Lung (tissue), 12 donors: ENCODE measurements around the gene SPZ1. TPM values are rescaled to one million over a fixed set of nuclear protein-coding genes. Genes with fewer than 3 reads are reported as not detected.
A peak's percentile ranks its signal among the peaks of the same experiment; 100 is the strongest.

Source experiments
- ATAC-seq: fragments of 200-7000 bp; cut with Tn5 transposase; one replicate; pipeline ENCODE4 v1.9.1; 2020; ENCODE audit warnings: moderate number of reproducible peaks; ENCODE audit not compliant: insufficient read depth, low FRiP score
- DNase-seq, 3 donors: peaks; one replicate each; pipeline ENCODE4 v3.0.0-alpha.2; 2013 to 2017
- H3K27ac ChIP-seq, 2 donors: one replicate each; pipeline ENCODE4 v1.5.1; 2013; ENCODE audit warnings: mild to moderate bottlenecking in 2 of 2, moderate library complexity in 2 of 2, control low read depth in 1 of 2, inconsistent platforms in 1 of 2, low read depth in 1 of 2, low read length in 1 of 2
- H3K27me3 ChIP-seq, 3 donors: one replicate each; pipeline ENCODE4 v1.5.1; 2013; ENCODE audit warnings: low read length in 2 of 3; ENCODE audit not compliant: control insufficient read depth in 3 of 3, insufficient read depth in 3 of 3
- H3K36me3 ChIP-seq, 4 donors: one replicate each; pipeline ENCODE4 v1.5.1; 2013; ENCODE audit warnings: low read length in 4 of 4, mild to moderate bottlenecking in 1 of 4, moderate library complexity in 1 of 4; ENCODE audit not compliant: control insufficient read depth in 4 of 4, insufficient read depth in 4 of 4
- H3K4me1 ChIP-seq, 5 donors: one replicate each; pipeline ENCODE4 v1.5.1; 2013; ENCODE audit warnings: low read length in 5 of 5, mild to moderate bottlenecking in 2 of 5, moderate library complexity in 1 of 5; ENCODE audit not compliant: control insufficient read depth in 5 of 5, insufficient read depth in 5 of 5
- H3K4me3 ChIP-seq: one replicate; pipeline ENCODE4 v1.5.1; 2013; ENCODE audit warnings: mild to moderate bottlenecking, control low read depth, moderate library complexity
- H3K9ac ChIP-seq, 2 donors: one replicate each; pipeline ENCODE4 v1.5.1; 2013; ENCODE audit warnings: low read length in 2 of 2, control low read depth in 1 of 2; ENCODE audit not compliant: insufficient read depth in 1 of 2
- H3K9me3 ChIP-seq, 4 donors: one replicate each; pipeline ENCODE4 v1.5.1; 2013; ENCODE audit warnings: low read length in 3 of 4, mild to moderate bottlenecking in 1 of 4, moderate library complexity in 1 of 4; ENCODE audit not compliant: control insufficient read depth in 4 of 4, insufficient read depth in 3 of 4
- WGBS, 2 donors: extraction: QIAGEN DNeasy Blood & Tissue Kit; methylation state at CpG; one replicate each; pipeline ENCODE4 v1.1.7; 2013; 5-methylcytosine and 5-hydroxymethylcytosine counted together
- polyA plus RNA-seq, 2 donors: library from polyadenylated mRNA; stranded (reverse); fragments of 200-250 nt; gene quantifications; one replicate each; pipeline ENCODE4 v1.2.1, GENCODE V29; 2013
- total RNA-seq, 2 donors: library from RNA; depleted of rRNA in 1 of 2; stranded (reverse); fragments of >200 nt in 1 of 2; gene quantifications; one replicate each; pipeline ENCODE4 v1.2.1, GENCODE V29; 2014 to 2021
- TF ChIP-seq, protein P1 (sequence below): IDR thresholded peaks from 2 replicates; pipeline ENCODE4 v1.5.1; 2012; ENCODE audit warnings: mild to moderate bottlenecking; ENCODE audit errors: control extremely low read depth, extremely low read depth
- donor health status: control.
- donor health status: control.
- donor health status: Bipolar disorder and iron deficiency.
- donor health status: healthy.
- donor health status: DM: yes; HTN: yes; CAD: no.

SPZ1 gene
- total and polyA plus RNA-seq, 4 donors: not detected

DNA sequence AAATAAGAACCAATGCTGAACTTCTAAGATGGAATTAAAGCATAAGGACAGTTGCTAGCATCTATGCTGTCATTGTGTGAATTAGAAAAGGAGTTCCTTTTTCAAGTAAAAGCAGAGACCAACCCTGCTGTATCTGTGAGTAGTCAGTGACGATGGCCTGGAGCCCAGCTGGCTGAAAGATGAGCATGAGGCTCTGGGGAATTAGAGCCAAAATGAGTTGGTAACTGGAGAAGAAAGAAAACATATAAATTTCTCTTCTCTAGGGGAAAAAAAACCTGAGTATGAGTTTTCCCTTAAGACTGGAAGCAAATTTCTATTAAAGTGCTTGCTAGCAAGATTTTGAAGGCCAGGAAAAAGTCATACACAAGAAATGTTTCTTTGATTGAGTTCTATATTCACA is 1.6 kb upstream of the SPZ1 start:
- peaks cover 0 to 2% (median 0%) of the 10 kb centered on the region in 5 donors for H3K4me1 ChIP-seq
- TF ChIP-seq, protein P1, sequence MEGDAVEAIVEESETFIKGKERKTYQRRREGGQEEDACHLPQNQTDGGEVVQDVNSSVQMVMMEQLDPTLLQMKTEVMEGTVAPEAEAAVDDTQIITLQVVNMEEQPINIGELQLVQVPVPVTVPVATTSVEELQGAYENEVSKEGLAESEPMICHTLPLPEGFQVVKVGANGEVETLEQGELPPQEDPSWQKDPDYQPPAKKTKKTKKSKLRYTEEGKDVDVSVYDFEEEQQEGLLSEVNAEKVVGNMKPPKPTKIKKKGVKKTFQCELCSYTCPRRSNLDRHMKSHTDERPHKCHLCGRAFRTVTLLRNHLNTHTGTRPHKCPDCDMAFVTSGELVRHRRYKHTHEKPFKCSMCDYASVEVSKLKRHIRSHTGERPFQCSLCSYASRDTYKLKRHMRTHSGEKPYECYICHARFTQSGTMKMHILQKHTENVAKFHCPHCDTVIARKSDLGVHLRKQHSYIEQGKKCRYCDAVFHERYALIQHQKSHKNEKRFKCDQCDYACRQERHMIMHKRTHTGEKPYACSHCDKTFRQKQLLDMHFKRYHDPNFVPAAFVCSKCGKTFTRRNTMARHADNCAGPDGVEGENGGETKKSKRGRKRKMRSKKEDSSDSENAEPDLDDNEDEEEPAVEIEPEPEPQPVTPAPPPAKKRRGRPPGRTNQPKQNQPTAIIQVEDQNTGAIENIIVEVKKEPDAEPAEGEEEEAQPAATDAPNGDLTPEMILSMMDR: no peak
- no peaks in the 10 kb centered on the region for H3K9me3 ChIP-seq
- no peak overlapping the region for H3K27ac ChIP-seq
- H3K36me3 ChIP-seq: no peaks in the 10 kb centered on the region
- ATAC-seq (no peak), DNase-seq (peak; percentile 62 to 84 (median 71))
- 70 to 86% methylated on average over 1 of the region's 1 CpG for WGBS, 2 donors
- H3K27me3 ChIP-seq: no peaks in the 10 kb centered on the region
- no peak overlapping the region for H3K9ac ChIP-seq
- no peak overlapping the region for H3K4me3 ChIP-seq

DNA sequence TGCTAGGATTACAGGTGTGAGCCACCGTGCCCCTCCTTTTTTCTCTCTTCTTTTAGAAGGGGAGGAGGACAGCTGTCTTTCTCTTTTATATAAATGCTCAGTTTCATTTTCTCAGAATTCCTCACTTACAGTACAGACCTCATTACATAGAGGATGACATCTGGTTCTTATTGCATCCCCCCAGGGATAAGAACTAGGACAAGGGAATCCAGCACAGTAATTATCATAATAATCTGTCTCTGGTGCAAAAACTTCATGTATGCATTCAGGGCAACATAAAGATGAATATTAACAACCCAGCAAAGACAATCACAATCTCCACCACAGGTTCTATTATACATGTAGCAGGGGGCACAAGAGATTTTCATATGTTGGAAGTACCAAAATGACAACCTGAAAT is 5.1 kb downstream of the SPZ1 start:
- no peak for DNase-seq
- Histone ChIP-seq H3K4me3 (no peak overlapping the region), H3K27ac (no peak overlapping the region), H3K36me3 (no peaks in the 10 kb centered on the region), H3K9ac (no peak overlapping the region), H3K27me3 (no peaks in the 10 kb centered on the region), H3K4me1 (peaks cover 0 to 2% (median 0%) of the 10 kb centered on the region in 5 donors), H3K9me3 (no peaks in the 10 kb centered on the region)
- TF ChIP-seq, protein P1: no peak
- no peak for ATAC-seq
- WGBS, 2 donors: 94 to 100% methylated on average over 1 of the region's 1 CpG

DNA sequence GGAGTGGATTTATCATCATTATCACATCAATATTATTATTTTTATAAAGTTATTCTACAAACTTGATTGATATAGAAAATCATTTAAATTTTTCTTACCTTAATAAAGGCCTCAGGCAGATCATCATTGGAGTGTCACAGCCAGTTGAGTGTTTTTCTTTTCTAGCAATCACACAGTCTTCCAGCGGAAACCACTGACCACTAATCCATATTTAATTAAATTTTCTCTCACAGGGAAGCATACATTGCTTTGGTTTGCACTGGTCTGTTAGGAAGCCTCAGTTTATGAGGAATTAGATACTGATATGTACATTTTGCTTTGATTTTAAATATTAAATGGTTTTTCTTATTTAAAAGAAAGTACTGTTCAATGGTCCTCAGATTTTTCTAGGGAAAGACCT is 6.7 kb downstream of the SPZ1 start:
- ATAC-seq: no peak
- TF ChIP-seq, protein P1: no peak
- 31 to 98% methylated on average over 1 of the region's 1 CpG for WGBS, 2 donors
- H3K27ac ChIP-seq: no peak overlapping the region
- no peak overlapping the region for H3K9ac ChIP-seq
- peaks cover 0 to 2% (median 0%) of the 10 kb centered on the region in 5 donors for H3K4me1 ChIP-seq
- H3K27me3 ChIP-seq: no peaks in the 10 kb centered on the region
- no peaks in the 10 kb centered on the region for H3K36me3 ChIP-seq
- DNase-seq: no peak
- H3K9me3 ChIP-seq: no peaks in the 10 kb centered on the region
- H3K4me3 ChIP-seq: no peak overlapping the region

DNA sequence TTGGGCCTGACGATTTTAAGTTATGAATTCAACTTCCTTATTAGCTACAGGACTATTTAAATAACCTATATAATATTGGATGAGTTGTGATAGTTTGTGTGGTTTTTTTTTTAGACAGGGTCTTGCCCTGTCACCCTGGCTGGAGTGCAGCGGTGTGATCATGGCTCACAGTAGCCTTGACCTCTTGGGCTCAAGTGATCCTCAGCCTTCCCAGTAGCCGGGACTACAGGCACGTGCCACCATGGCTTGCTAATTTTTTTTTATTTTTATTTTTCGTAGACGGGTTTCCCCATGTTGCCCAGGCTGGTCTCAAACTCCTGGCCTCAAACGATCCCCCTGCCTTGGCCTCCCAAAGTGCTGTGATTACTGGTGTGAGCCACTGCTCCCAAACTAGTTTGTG is 17.6 kb downstream of the SPZ1 start:
- H3K9ac ChIP-seq: no peak overlapping the region
- no peak overlapping the region for H3K4me3 ChIP-seq
- WGBS, 2 donors: 74 to 86% methylated on average over 7 of the region's 7 CpGs
- H3K36me3 ChIP-seq: no peaks in the 10 kb centered on the region
- H3K27me3 ChIP-seq: no peaks in the 10 kb centered on the region
- no peak overlapping the region for H3K27ac ChIP-seq
- no peak for DNase-seq
- TF ChIP-seq, protein P1: no peak
- no peaks in the 10 kb centered on the region for H3K9me3 ChIP-seq
- H3K4me1 ChIP-seq: no peaks in the 10 kb centered on the region
- ATAC-seq: no peak
